ENCODE data around the gene NAPG. TPM values are rescaled to one million over a fixed set of nuclear protein-coding genes. Genes with fewer than 3 reads are reported as not detected.
A peak's percentile ranks its signal among the peaks of the same experiment; 100 is the strongest.
"Not testable (repeated sequence)": the region's sequence is repeated elsewhere in the genome, so short reads cannot be mapped to it uniquely, and the experiment has no call there.

Gene NAPG
- polyA plus RNA-seq, 1 donor from 2014 or later: 15.0 TPM

DNA sequence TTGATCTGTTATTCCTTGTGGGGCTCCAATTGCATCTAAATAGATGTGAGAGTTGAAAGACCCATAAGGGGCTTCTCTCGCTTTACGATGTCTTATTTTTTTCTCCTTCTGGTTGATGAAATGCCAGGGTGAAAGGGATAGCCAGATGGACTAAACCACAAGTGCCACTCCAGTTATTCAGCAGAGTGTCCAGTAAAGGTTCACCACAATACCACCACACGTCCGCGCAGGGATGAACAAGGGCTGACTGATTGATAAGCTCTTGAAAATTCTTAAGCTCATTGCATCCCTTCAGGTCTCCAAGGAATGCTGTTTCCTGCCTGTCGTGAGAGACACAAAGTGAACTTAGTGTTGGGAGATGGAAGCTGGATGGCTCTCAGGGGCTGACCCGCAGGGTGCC is 74.9 kb downstream of the NAPG start:
- H3K9me3 Mint-ChIP-seq: peaks cover 7 to 17% (median 10%) of the 10 kb centered on the region in 3 donors
- not testable (repeated sequence) for H3K4me1 Mint-ChIP-seq, H3K4me3 Mint-ChIP-seq, H3K36me3 Mint-ChIP-seq, H3K27me3 Mint-ChIP-seq
- H3K27ac Mint-ChIP-seq: peak overlapping the region in 1 of 3 donors; percentile 12

Other genes with a start within 250 kb of the NAPG start
- not detected for gene APCDD1, start 71.4 kb upstream of the NAPG start, polyA plus RNA-seq